Measurements from ENCODE around the gene C11orf98. TPM values are rescaled to one million over a fixed set of nuclear protein-coding genes. Genes with fewer than 3 reads are reported as not detected.

Gene C11orf98
- total and polyA plus RNA-seq, 7 experiments from 2014 or later = 23.2 to 103 (median 52.8) TPM

DNA sequence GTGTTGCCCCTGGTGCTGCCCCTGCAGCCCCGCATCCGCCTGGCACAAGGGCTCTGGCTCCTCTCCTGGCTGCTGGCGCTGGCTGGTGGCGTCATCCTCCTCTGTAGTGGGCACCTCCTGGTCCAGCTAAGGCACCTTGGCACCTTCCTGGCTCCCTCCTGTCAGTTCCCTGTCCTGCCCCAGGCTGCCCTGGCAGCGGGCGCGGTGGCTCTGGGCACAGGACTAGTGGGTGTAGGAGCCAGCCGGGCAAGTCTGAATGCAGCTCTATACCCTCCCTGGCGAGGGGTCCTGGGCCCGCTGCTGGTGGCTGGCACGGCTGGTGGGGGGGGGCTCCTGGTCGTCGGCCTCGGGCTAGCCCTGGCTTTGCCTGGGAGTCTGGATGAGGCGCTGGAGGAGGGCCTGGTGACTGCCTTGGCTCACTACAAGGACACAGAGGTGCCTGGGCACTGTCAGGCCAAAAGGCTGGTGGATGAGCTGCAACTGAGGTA lies 51.7 kb downstream of the C11orf98 start:
- Mint-ChIP-seq H3K27ac (peak overlapping the region; percentile 64 to 95 (median 89)), H3K9me3 (no peaks in the 10 kb centered on the region), H3K4me3 (peak overlapping the region; percentile 47 to 99 (median 70)), H3K27me3 (no peaks in the 10 kb centered on the region), H3K36me3 (peaks cover 0 to 19% (median 0%) of the 10 kb centered on the region in 5 donors), H3K4me1 (peaks cover 31 to 49% (median 41%) of the 10 kb centered on the region in 7 donors)
- Histone ChIP-seq H3K9me3 (ENCODE audit: control insufficient read depth in 2 of 3, low read length in 3 of 3) (no peaks in the 10 kb centered on the region), H3K27ac (ENCODE audit: low read depth, low read length) (peak overlapping the region; percentile 92), H3K27me3 (ENCODE audit: control insufficient read depth in 2 of 2, insufficient read depth in 2 of 2, low read length in 2 of 2) (no peaks in the 10 kb centered on the region), H3K36me3 (ENCODE audit: control insufficient read depth in 2 of 3, insufficient read depth in 3 of 3, low read length in 3 of 3) (peaks cover 0 to 47% (median 0%) of the 10 kb centered on the region in 3 experiments), H3K4me3 (ENCODE audit: low read length) (no peak overlapping the region), H3K4me1 (ENCODE audit: control insufficient read depth in 2 of 2, insufficient read depth in 2 of 2, low read length in 2 of 2) (peaks cover 19 to 29% of the 10 kb centered on the region in 2 donors)
- CTCF ChIA-PET = interaction anchor here (0.5 to 4.1 kb wide), 7 partner anchors 12 to 87 kb away, joined by 3 to 27 read pairs (median 3); partner anchors contain the start of genes C11orf98, CSKMT, MTA2 and TUT1
- no peak for DNase-seq
- no peak for ATAC-seq
- intact Hi-C loops (cut with micrococcal nuclease) = loop anchor here (2.0 to 5.0 kb wide), 3 partner anchors 33 to 229 kb away; partner anchors contain the start of genes C11orf98 (in 1 of the 2), CSKMT (in 1 of the 2) and GANAB (in 1 of the 2)
- POLR2A ChIA-PET = interaction anchor here (0.6 to 12.0 kb wide), 8 partner anchors 8 to 1225 kb away, joined by 3 to 219 read pairs (median 8); partner anchors contain the start of genes B3GAT3, C11orf98, CSKMT and GANAB

Other genes starting within 250 kb of the C11orf98 start
- not detected for gene SCGB1A1, start 246.2 kb downstream of the C11orf98 start, total RNA-seq
- gene SCGB1A1, start 246.2 kb downstream of the C11orf98 start, polyA plus RNA-seq = not detected
- 100 to 1,000 TPM; 174 to 622 (median 243) TPM for gene AHNAK, start 118.4 kb downstream of the C11orf98 start, total RNA-seq
- gene AHNAK, start 118.4 kb downstream of the C11orf98 start, polyA plus RNA-seq = 1 to 10 TPM; 6.7 to 7.7 TPM
- 1,000 to 10,000 TPM; 1,186 to 2,550 (median 2,338) TPM for gene EEF1G, start 91.3 kb downstream of the C11orf98 start, total RNA-seq
- 1,000 to 10,000 TPM; 2,027 to 2,354 TPM for gene EEF1G, start 91.3 kb downstream of the C11orf98 start, polyA plus RNA-seq
- 10 to 100 TPM; 34.5 to 54.6 (median 37.4) TPM for gene TUT1, start 73.7 kb downstream of the C11orf98 start, total RNA-seq
- 10 to 100 TPM; 20.2 to 25.4 TPM for gene TUT1, start 73.7 kb downstream of the C11orf98 start, polyA plus RNA-seq
- gene MTA2, start 63.3 kb downstream of the C11orf98 start, total RNA-seq = 100 to 1,000 TPM; 134 to 238 (median 199) TPM
- gene MTA2, start 63.3 kb downstream of the C11orf98 start, polyA plus RNA-seq = 10 to 100 TPM; 25.6 to 46.4 TPM
- 100 to 1,000 TPM; 152 to 209 (median 188) TPM for gene EML3, start 52.4 kb downstream of the C11orf98 start, total RNA-seq
- 10 to 100 TPM; 14.6 to 23.9 TPM for gene EML3, start 52.4 kb downstream of the C11orf98 start, polyA plus RNA-seq
- 1 to 10 TPM; 1.2 to 2.4 (median 2.0) TPM for gene ROM1, start 52.0 kb downstream of the C11orf98 start, total RNA-seq
- under 1 TPM in 1 of 2 donors, not detected in 1; 0.51 TPM for gene ROM1, start 52.0 kb downstream of the C11orf98 start, polyA plus RNA-seq
- gene B3GAT3, start 43.2 kb downstream of the C11orf98 start, total RNA-seq = 10 to 100 TPM; 55.8 to 78.1 (median 71.2) TPM
- gene B3GAT3, start 43.2 kb downstream of the C11orf98 start, polyA plus RNA-seq = 10 to 100 TPM; 35.0 to 41.9 TPM
- gene GANAB, start 18.6 kb downstream of the C11orf98 start, total RNA-seq = 100 to 1,000 TPM; 203 to 313 (median 286) TPM
- 100 to 1,000 TPM; 157 to 189 TPM for gene GANAB, start 18.6 kb downstream of the C11orf98 start, polyA plus RNA-seq
- gene INTS5, start 11.9 kb downstream of the C11orf98 start, total RNA-seq = 10 to 100 TPM; 14.0 to 33.8 (median 32.1) TPM
- 10 to 100 TPM; 39.1 to 72.2 TPM for gene INTS5, start 11.9 kb downstream of the C11orf98 start, polyA plus RNA-seq
- gene CSKMT, start 102 bp upstream of the C11orf98 start, total RNA-seq = 10 to 100 TPM in 4 of 5 experiments, 1 to 10 TPM in 1; 8.9 to 29.3 (median 23.7) TPM
- gene CSKMT, start 102 bp upstream of the C11orf98 start, polyA plus RNA-seq = 1 to 10 TPM; 2.5 TPM
- 1 to 10 TPM; 2.2 to 8.2 (median 5.8) TPM for gene UQCC3, start 6.5 kb upstream of the C11orf98 start, total RNA-seq
- gene UQCC3, start 6.5 kb upstream of the C11orf98 start, polyA plus RNA-seq = 10 to 100 TPM in 1 of 2 donors, 1 to 10 TPM in 1; 9.1 to 11.1 TPM
- gene LBHD1, start 7.1 kb upstream of the C11orf98 start, total RNA-seq = 10 to 100 TPM; 13.8 to 26.4 (median 20.8) TPM
- gene LBHD1, start 7.1 kb upstream of the C11orf98 start, polyA plus RNA-seq = 1 to 10 TPM; 3.5 to 5.9 TPM
- gene UBXN1, start 13.9 kb upstream of the C11orf98 start, total RNA-seq = 100 to 1,000 TPM; 114 to 215 (median 207) TPM
- 100 to 1,000 TPM; 218 to 256 TPM for gene UBXN1, start 13.9 kb upstream of the C11orf98 start, polyA plus RNA-seq
- gene LRRN4CL, start 24.3 kb upstream of the C11orf98 start, total RNA-seq = under 1 TPM in 3 of 5 experiments, not detected in 2; 0.12 to 0.38 (median 0.24) TPM
- not detected for gene LRRN4CL, start 24.3 kb upstream of the C11orf98 start, polyA plus RNA-seq
- gene BSCL2, start 42.2 kb upstream of the C11orf98 start, total RNA-seq = 10 to 100 TPM; 28.4 to 53.9 (median 39.0) TPM
- 10 to 100 TPM; 57.9 to 63.5 TPM for gene BSCL2, start 42.2 kb upstream of the C11orf98 start, polyA plus RNA-seq
- gene GNG3, start 42.5 kb upstream of the C11orf98 start, total RNA-seq = not detected
- not detected for gene GNG3, start 42.5 kb upstream of the C11orf98 start, polyA plus RNA-seq
- gene HNRNPUL2, start 62.2 kb upstream of the C11orf98 start, total RNA-seq = 10 to 100 TPM; 43.4 to 77.5 (median 65.3) TPM
- 1 to 10 TPM; 1.9 TPM for gene HNRNPUL2, start 62.2 kb upstream of the C11orf98 start, polyA plus RNA-seq
- 10 to 100 TPM; 13.1 to 53.0 (median 47.1) TPM for gene TTC9C, start 63.3 kb upstream of the C11orf98 start, total RNA-seq
- gene TTC9C, start 63.3 kb upstream of the C11orf98 start, polyA plus RNA-seq = 10 to 100 TPM; 12.0 to 29.3 TPM
- gene ZBTB3, start 89.0 kb upstream of the C11orf98 start, total RNA-seq = 10 to 100 TPM in 3 of 5 experiments, 1 to 10 TPM in 2; 6.4 to 24.1 (median 19.0) TPM
- 1 to 10 TPM; 4.1 to 7.7 TPM for gene ZBTB3, start 89.0 kb upstream of the C11orf98 start, polyA plus RNA-seq
- gene POLR2G, start 96.4 kb upstream of the C11orf98 start, total RNA-seq = 100 to 1,000 TPM in 1 of 5 experiments, 10 to 100 TPM in 4; 62.7 to 109 (median 77.8) TPM
- 100 to 1,000 TPM; 225 to 245 TPM for gene POLR2G, start 96.4 kb upstream of the C11orf98 start, polyA plus RNA-seq
- 10 to 100 TPM; 13.1 to 34.9 (median 24.1) TPM for gene TAF6L, start 106.2 kb upstream of the C11orf98 start, total RNA-seq
- gene TAF6L, start 106.2 kb upstream of the C11orf98 start, polyA plus RNA-seq = 10 to 100 TPM in 1 of 2 donors, 1 to 10 TPM in 1; 8.4 to 13.9 TPM
- gene TMEM179B, start 122.2 kb upstream of the C11orf98 start, total RNA-seq = 10 to 100 TPM; 23.2 to 72.3 (median 50.9) TPM
- 100 to 1,000 TPM; 103 to 113 TPM for gene TMEM179B, start 122.2 kb upstream of the C11orf98 start, polyA plus RNA-seq
- 10 to 100 TPM in 3 of 5 experiments, 1 to 10 TPM in 2; 6.3 to 24.5 (median 21.0) TPM for gene TMEM223, start 126.8 kb upstream of the C11orf98 start, total RNA-seq
- 10 to 100 TPM; 58.5 to 60.4 TPM for gene TMEM223, start 126.8 kb upstream of the C11orf98 start, polyA plus RNA-seq
- gene NXF1, start 140.2 kb upstream of the C11orf98 start, total RNA-seq = 100 to 1,000 TPM in 4 of 5 experiments, 10 to 100 TPM in 1; 92.1 to 421 (median 195) TPM
- gene NXF1, start 140.2 kb upstream of the C11orf98 start, polyA plus RNA-seq = 100 to 1,000 TPM in 1 of 2 donors, 10 to 100 TPM in 1; 66.9 to 106 TPM
- gene STX5, start 166.8 kb upstream of the C11orf98 start, total RNA-seq = 100 to 1,000 TPM in 2 of 5 experiments, 10 to 100 TPM in 3; 47.0 to 152 (median 57.3) TPM
- 10 to 100 TPM; 23.8 to 32.8 TPM for gene STX5, start 166.8 kb upstream of the C11orf98 start, polyA plus RNA-seq
- gene TEX54, start 167.6 kb upstream of the C11orf98 start, total RNA-seq = under 1 TPM in 1 of 5 experiments, not detected in 4; 0.89 TPM
- 1 to 10 TPM; 1.6 to 2.1 TPM for gene TEX54, start 167.6 kb upstream of the C11orf98 start, polyA plus RNA-seq
- gene WDR74, start 174.4 kb upstream of the C11orf98 start, total RNA-seq = 100 to 1,000 TPM in 4 of 5 experiments, 10 to 100 TPM in 1; 87.2 to 279 (median 102) TPM
- 10 to 100 TPM; 55.0 to 56.9 TPM for gene WDR74, start 174.4 kb upstream of the C11orf98 start, polyA plus RNA-seq
- 100 to 1,000 TPM; 159 to 239 (median 218) TPM for gene SLC3A2, start 215.7 kb upstream of the C11orf98 start, total RNA-seq
- gene SLC3A2, start 215.7 kb upstream of the C11orf98 start, polyA plus RNA-seq = 100 to 1,000 TPM; 118 to 189 TPM

Measured in naive thymus-derived CD4-positive, alpha-beta T cell (primary cell).